H1 (cell line): ENCODE measurements around the gene OXCT2. TPM values are rescaled to one million over a fixed set of nuclear protein-coding genes. Genes with fewer than 3 reads are reported as not detected.

ENCODE experiments used
- MAFK ChIP-seq: IDR thresholded peaks from 2 replicates; pipeline ENCODE4 v1.6.1; 2012; ENCODE audit warnings: low read depth, mild to moderate bottlenecking, improper control_type of control experiment, low read length
- SP1 ChIP-seq: IDR thresholded peaks from 2 replicates; pipeline ENCODE4 v1.6.1; 2011; ENCODE audit warnings: low read depth, low read length
- TCF12 ChIP-seq: IDR thresholded peaks from 2 replicates; pipeline ENCODE4 v1.6.1; 2011; ENCODE audit warnings: low read depth, mild to moderate bottlenecking, low read length
- polyA plus RNA-seq, 7 experiments: library from polyadenylated mRNA; depleted of rRNA in 3 of 7; stranded (reverse) in 5 of 7; unstranded in 2 of 7; fragments of >200 nt in 5 of 7; fragments of 200-250 nt in 2 of 7; gene quantifications; 1 replicate in 5 of 7; 2 replicates in 1 of 7; 4 replicates in 1 of 7; pipeline versions ENCODE4 v1.2.1 to v1.2.3, GENCODE V29; 2011 to 2013; ENCODE audit warnings: missing spikeins in 2 of 7, mixed read lengths in 2 of 7
- total RNA-seq: library from RNA; stranded (reverse); fragmentation: NEBNext Ultra II Directional; extraction: Animal tissue kit (Norgen Biotek cat#: 25700); gene quantifications from 2 replicates; pipeline ENCODE4 v1.2.1, GENCODE V29; 2021
- TF ChIP-seq, protein P1 (sequence below): fragments of 300-600 bp; sonication (generic); IDR thresholded peaks from 2 replicates; pipeline ENCODE4 v1.7.1; 2012; ENCODE audit warnings: low read length, moderate library complexity, mild to moderate bottlenecking, inconsistent platforms; ENCODE audit not compliant: insufficient replicate concordance
- TF ChIP-seq, protein P2 (sequence below), 3 experiments: IDR thresholded peaks; 1 replicate in 2 of 3; 2 replicates in 1 of 3; pipeline versions ENCODE4 v1.5.1 to v1.6.1; 2011; ENCODE audit warnings: low read length in 3 of 3, mild to moderate bottlenecking in 3 of 3, inconsistent platforms in 2 of 3, low read depth in 1 of 3, moderate library complexity in 1 of 3; ENCODE audit not compliant: insufficient read depth in 1 of 3; ENCODE audit errors: control extremely low read depth in 1 of 3
- TF ChIP-seq, protein P3 (sequence below): IDR thresholded peaks from 2 replicates; pipeline ENCODE4 v1.6.1; 2011; ENCODE audit warnings: low read depth, mild to moderate bottlenecking, low read length; ENCODE audit not compliant: insufficient read depth

OXCT2 gene
- total and polyA plus RNA-seq, 2 of the 8 experiments (the other 6 are each of a cell fraction or from before 2014, with no cell fraction given), result 2.6 to 2.9 TPM

DNA sequence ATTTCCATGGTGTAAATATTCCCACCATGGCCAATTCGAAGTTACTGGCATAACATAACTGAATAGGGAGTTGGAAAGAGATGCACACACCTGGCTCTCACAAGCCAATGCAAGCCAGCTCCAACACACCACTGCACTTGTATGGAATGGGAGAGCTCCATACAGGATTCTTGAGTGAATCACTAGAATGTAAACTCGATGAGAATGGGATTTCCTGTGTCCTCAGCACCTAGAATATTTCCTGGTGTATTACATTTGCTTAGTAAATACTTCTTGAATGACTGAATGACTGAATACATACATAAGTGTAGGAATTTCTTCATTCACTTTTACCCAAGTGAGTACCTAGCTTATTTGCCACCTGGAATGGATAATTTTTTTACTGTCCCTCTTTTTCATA, 48.7 kb downstream of the OXCT2 start (continued):
- TF ChIP-seq, protein P1, sequence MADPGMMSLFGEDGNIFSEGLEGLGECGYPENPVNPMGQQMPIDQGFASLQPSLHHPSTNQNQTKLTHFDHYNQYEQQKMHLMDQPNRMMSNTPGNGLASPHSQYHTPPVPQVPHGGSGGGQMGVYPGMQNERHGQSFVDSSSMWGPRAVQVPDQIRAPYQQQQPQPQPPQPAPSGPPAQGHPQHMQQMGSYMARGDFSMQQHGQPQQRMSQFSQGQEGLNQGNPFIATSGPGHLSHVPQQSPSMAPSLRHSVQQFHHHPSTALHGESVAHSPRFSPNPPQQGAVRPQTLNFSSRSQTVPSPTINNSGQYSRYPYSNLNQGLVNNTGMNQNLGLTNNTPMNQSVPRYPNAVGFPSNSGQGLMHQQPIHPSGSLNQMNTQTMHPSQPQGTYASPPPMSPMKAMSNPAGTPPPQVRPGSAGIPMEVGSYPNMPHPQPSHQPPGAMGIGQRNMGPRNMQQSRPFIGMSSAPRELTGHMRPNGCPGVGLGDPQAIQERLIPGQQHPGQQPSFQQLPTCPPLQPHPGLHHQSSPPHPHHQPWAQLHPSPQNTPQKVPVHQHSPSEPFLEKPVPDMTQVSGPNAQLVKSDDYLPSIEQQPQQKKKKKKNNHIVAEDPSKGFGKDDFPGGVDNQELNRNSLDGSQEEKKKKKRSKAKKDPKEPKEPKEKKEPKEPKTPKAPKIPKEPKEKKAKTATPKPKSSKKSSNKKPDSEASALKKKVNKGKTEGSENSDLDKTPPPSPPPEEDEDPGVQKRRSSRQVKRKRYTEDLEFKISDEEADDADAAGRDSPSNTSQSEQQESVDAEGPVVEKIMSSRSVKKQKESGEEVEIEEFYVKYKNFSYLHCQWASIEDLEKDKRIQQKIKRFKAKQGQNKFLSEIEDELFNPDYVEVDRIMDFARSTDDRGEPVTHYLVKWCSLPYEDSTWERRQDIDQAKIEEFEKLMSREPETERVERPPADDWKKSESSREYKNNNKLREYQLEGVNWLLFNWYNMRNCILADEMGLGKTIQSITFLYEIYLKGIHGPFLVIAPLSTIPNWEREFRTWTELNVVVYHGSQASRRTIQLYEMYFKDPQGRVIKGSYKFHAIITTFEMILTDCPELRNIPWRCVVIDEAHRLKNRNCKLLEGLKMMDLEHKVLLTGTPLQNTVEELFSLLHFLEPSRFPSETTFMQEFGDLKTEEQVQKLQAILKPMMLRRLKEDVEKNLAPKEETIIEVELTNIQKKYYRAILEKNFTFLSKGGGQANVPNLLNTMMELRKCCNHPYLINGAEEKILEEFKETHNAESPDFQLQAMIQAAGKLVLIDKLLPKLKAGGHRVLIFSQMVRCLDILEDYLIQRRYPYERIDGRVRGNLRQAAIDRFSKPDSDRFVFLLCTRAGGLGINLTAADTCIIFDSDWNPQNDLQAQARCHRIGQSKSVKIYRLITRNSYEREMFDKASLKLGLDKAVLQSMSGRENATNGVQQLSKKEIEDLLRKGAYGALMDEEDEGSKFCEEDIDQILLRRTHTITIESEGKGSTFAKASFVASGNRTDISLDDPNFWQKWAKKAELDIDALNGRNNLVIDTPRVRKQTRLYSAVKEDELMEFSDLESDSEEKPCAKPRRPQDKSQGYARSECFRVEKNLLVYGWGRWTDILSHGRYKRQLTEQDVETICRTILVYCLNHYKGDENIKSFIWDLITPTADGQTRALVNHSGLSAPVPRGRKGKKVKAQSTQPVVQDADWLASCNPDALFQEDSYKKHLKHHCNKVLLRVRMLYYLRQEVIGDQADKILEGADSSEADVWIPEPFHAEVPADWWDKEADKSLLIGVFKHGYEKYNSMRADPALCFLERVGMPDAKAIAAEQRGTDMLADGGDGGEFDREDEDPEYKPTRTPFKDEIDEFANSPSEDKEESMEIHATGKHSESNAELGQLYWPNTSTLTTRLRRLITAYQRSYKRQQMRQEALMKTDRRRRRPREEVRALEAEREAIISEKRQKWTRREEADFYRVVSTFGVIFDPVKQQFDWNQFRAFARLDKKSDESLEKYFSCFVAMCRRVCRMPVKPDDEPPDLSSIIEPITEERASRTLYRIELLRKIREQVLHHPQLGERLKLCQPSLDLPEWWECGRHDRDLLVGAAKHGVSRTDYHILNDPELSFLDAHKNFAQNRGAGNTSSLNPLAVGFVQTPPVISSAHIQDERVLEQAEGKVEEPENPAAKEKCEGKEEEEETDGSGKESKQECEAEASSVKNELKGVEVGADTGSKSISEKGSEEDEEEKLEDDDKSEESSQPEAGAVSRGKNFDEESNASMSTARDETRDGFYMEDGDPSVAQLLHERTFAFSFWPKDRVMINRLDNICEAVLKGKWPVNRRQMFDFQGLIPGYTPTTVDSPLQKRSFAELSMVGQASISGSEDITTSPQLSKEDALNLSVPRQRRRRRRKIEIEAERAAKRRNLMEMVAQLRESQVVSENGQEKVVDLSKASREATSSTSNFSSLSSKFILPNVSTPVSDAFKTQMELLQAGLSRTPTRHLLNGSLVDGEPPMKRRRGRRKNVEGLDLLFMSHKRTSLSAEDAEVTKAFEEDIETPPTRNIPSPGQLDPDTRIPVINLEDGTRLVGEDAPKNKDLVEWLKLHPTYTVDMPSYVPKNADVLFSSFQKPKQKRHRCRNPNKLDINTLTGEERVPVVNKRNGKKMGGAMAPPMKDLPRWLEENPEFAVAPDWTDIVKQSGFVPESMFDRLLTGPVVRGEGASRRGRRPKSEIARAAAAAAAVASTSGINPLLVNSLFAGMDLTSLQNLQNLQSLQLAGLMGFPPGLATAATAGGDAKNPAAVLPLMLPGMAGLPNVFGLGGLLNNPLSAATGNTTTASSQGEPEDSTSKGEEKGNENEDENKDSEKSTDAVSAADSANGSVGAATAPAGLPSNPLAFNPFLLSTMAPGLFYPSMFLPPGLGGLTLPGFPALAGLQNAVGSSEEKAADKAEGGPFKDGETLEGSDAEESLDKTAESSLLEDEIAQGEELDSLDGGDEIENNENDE, result no peak
- TF ChIP-seq, protein P2, sequence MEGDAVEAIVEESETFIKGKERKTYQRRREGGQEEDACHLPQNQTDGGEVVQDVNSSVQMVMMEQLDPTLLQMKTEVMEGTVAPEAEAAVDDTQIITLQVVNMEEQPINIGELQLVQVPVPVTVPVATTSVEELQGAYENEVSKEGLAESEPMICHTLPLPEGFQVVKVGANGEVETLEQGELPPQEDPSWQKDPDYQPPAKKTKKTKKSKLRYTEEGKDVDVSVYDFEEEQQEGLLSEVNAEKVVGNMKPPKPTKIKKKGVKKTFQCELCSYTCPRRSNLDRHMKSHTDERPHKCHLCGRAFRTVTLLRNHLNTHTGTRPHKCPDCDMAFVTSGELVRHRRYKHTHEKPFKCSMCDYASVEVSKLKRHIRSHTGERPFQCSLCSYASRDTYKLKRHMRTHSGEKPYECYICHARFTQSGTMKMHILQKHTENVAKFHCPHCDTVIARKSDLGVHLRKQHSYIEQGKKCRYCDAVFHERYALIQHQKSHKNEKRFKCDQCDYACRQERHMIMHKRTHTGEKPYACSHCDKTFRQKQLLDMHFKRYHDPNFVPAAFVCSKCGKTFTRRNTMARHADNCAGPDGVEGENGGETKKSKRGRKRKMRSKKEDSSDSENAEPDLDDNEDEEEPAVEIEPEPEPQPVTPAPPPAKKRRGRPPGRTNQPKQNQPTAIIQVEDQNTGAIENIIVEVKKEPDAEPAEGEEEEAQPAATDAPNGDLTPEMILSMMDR (IDR thresholded peaks at IDR 0.05; ENCODE audit: control extremely low read depth in 1 of 3, insufficient read depth in 1 of 3, low read depth in 1 of 3, low read length in 3 of 3), result no peak
- TF ChIP-seq MAFK (no peak), TCF12 (no peak), SP1 (no peak)
- TF ChIP-seq, protein P3, sequence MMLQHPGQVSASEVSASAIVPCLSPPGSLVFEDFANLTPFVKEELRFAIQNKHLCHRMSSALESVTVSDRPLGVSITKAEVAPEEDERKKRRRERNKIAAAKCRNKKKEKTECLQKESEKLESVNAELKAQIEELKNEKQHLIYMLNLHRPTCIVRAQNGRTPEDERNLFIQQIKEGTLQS, result no peak
- TF ChIP-seq, all 59 proteins: peak for 0
